Panc1 (cell line): ENCODE data around the gene ANKRD30BL.
"Not testable (repeated sequence)": the region's sequence is repeated elsewhere in the genome, so short reads cannot be mapped to it uniquely, and the experiment has no call there.

Source experiments
- CTCF ChIP-seq: fragments of 450-650 bp; IDR thresholded peaks from 2 replicates; pipeline ENCODE4 v1.5.1; 2017; ENCODE audit warnings: mild to moderate bottlenecking
- POLR2AphosphoS5 ChIP-seq: IDR thresholded peaks from 2 replicates; pipeline ENCODE4 v1.6.1; 2012; ENCODE audit warnings: mild to moderate bottlenecking, low read depth, low read length, moderate library complexity

- TF ChIP-seq POLR2AphosphoS5, CTCF: not testable (repeated sequence)
These were observed 5.3 kb upstream of the ANKRD30BL start for GRCh38 chr2:132167100-132167499.
